ENCODE results near the gene BTRC.

GRCh38 chr10:101447477-101447876 lies 93.5 kb downstream of the BTRC start:
- TF ChIP-seq EZH2 (IDR thresholded peaks at IDR 0.05; ENCODE audit: insufficient read depth, poor library complexity, severe bottlenecking) (no peak), EZH2phosphoT487 (IDR thresholded peaks at IDR 0.05; ENCODE audit: insufficient read depth, low read depth) (no peak)
